Uterus (tissue), 4 donors: ENCODE results near the gene DDHD1. TPM values are rescaled to one million over a fixed set of nuclear protein-coding genes. Genes with fewer than 3 reads are reported as not detected.

Experiments used
- DNase-seq, 2 donors: peaks; one replicate each; pipeline ENCODE4 v3.0.0-alpha.2; 2019 to 2020
- H3K27ac ChIP-seq, 2 donors: fragments of 200-600 bp; sonication (generic); 1 replicate in 1 of 2; 2 replicates in 1 of 2; pipeline ENCODE4 v1.5.1; 2016 to 2018
- H3K27me3 ChIP-seq, 2 donors: fragments of 200-600 bp; sonication (generic); one replicate each; pipeline ENCODE4 v1.5.1; 2018 to 2019; ENCODE audit warnings: control low read depth in 1 of 2
- H3K36me3 ChIP-seq, 2 donors: fragments of 200-600 bp; sonication (generic); one replicate each; pipeline ENCODE4 v1.5.1; 2019; ENCODE audit warnings: control low read depth in 1 of 2
- H3K4me1 ChIP-seq, 2 donors: fragments of 200-600 bp; sonication (generic); one replicate each; pipeline ENCODE4 v1.5.1; 2018 to 2019; ENCODE audit warnings: control low read depth in 1 of 2
- H3K4me3 ChIP-seq, 2 donors: fragments of 200-600 bp; sonication (generic); 1 replicate in 1 of 2; 2 replicates in 1 of 2; pipeline ENCODE4 v1.5.1; 2018 to 2019; ENCODE audit warnings: mild to moderate bottlenecking in 1 of 2
- H3K9me3 ChIP-seq, 2 donors: fragments of 200-600 bp; sonication (generic); one replicate each; pipeline ENCODE4 v1.5.1; 2019; ENCODE audit warnings: control low read depth in 1 of 2
- CTCF ChIP-seq, 4 experiments: fragments of 200-600 bp in 2 of 4; fragments of 450-650 bp in 2 of 4; sonication (generic) in 2 of 4; IDR thresholded peaks; one replicate each; pipeline ENCODE4 v1.5.1; 2016 to 2019; ENCODE audit warnings: antibody characterized with exemption in 4 of 4, mild to moderate bottlenecking in 2 of 4, moderate library complexity in 1 of 4
- POLR2A ChIP-seq, 2 donors: fragments of 450-650 bp; IDR thresholded peaks; one replicate each; pipeline ENCODE4 v1.6.1; 2016; ENCODE audit warnings: antibody characterized with exemption in 2 of 2, mild to moderate bottlenecking in 1 of 2, moderate library complexity in 1 of 2
- intact Hi-C: fragments of 100-400 bp; cut with DNase I; formaldehyde crosslinking; loops from one replicate; pipeline ENCODE4 v1.15.1; 2023; ENCODE audit warnings: low total_unique reads
- total RNA-seq, 4 donors: library from RNA; depleted of rRNA in 3 of 4; stranded (reverse); fragments of >200 nt in 3 of 4; gene quantifications; one replicate each; pipeline versions ENCODE4 v1.1.0 to v1.2.4, GENCODE V29; 2014 to 2023
- donor health status: DM: yes; HTN: yes; CAD: no.

DDHD1 gene
- total RNA-seq, 4 donors from 2014 or later = 25.1 to 38.5 (median 30.7) TPM

DNA sequence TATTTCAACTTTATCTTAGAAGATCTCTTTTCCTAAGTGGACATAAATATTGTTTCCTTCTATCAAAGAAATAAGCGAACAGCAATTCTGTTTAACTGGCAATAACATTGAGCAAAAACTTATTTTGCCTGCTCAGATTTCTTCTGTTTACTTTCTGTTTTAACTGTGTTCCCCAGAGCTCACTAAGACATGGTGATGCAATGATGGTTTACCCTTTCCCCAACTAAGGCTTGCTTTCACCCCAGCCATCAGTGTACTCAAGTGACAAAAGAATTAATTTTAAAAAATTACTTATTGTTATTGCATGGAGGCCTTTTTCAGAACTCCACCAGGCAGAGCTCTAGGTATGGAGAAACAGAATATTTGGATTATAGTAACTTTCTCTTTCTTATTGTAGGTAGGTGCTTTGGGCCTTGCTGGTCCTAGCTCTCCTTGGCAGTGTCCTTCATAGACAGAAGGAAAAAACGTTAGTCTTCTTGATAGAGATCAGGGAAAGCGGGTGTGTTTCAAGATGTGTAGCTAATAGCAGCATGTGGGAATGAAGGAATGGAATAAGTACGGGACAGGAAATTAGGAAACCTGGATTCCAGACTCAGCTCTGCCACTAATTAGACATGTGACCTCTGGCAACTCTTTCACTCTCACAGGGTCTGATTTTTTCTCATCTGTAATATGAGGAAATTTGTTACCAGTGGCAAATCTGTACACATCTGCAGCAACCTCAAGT, 14.6 kb upstream of the DDHD1 start:
- DNase-seq = no peak
- H3K4me1 ChIP-seq = no peaks in the 10 kb centered on the region
- H3K27ac ChIP-seq = peak overlapping the region in 1 of 2 donors; percentile 36
- intact Hi-C loops = no loop called here
- no peaks in the 10 kb centered on the region for H3K36me3 ChIP-seq
- TF ChIP-seq CTCF (IDR thresholded peaks at IDR 0.05) (no peak), POLR2A (IDR thresholded peaks at IDR 0.05) (no peak)
- H3K27me3 ChIP-seq = no peaks in the 10 kb centered on the region
- H3K9me3 ChIP-seq = no peaks in the 10 kb centered on the region
- no peak overlapping the region for H3K4me3 ChIP-seq

DNA sequence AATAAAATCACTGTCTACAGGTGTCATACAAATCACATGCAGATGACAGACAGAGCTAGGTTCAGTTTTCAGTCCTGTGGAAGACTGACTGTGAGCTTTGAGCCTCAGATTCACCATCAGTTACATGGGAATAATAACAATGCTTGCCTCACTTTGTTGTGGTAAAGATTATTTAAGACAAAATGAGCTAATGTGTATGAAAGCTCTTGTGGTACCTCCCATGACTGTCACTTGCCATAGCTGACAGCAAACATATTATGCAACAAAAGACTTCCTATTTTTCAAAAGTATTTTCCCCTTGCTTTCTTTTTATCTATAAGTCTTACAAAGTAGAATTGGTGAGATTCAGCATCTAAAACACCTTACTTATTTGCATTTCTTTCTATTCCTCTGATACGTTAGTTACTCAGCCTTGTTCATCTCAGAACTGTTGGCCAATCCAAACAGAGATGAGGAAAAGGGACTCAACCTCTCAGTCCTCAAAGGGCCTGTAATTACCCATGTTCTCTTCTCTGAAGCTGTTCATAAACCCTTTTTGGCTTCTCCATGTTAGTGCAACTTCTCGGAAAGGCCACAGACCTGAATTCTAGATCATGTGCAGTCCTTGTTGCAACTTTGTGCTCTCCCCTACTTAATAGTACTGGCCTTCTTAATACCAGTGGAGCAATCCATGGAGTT, 8.8 kb upstream of the DDHD1 start:
- Histone ChIP-seq H3K9me3 (no peaks in the 10 kb centered on the region), H3K4me1 (no peaks in the 10 kb centered on the region), H3K27ac (no peak overlapping the region), H3K27me3 (no peaks in the 10 kb centered on the region), H3K4me3 (no peak overlapping the region), H3K36me3 (no peaks in the 10 kb centered on the region)
- no peak for DNase-seq
- intact Hi-C loops = no loop called here
- TF ChIP-seq CTCF (IDR thresholded peaks at IDR 0.05) = no peak
- TF ChIP-seq POLR2A (IDR thresholded peaks at IDR 0.05) = no peak

DNA sequence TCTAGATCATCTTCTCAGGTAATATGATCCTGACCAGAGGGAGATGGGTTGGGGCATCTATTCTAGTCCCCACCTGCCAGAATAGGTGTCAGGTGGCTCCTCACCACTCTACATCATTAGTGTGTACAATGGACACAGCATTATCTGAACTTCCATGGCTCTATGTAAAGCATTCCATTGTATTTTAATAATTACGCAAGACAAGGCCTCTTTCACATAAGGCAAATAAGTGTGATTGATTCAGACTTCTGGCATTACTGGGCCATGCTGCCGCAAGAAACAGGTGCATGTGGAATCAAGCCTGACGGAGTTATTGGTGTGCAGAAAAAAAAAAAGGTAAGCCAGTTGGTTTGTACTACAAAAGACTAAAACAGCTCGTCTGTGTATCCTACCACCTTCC, 3.1 kb upstream of the DDHD1 start:
- TF ChIP-seq CTCF (IDR thresholded peaks at IDR 0.05) = no peak
- no peak overlapping the region for H3K4me3 ChIP-seq
- intact Hi-C loops = no loop called here
- no peaks in the 10 kb centered on the region for H3K4me1 ChIP-seq
- no peaks in the 10 kb centered on the region for H3K9me3 ChIP-seq
- H3K27me3 ChIP-seq = no peaks in the 10 kb centered on the region
- DNase-seq = no peak
- no peak overlapping the region for H3K27ac ChIP-seq
- H3K36me3 ChIP-seq = no peaks in the 10 kb centered on the region

DNA sequence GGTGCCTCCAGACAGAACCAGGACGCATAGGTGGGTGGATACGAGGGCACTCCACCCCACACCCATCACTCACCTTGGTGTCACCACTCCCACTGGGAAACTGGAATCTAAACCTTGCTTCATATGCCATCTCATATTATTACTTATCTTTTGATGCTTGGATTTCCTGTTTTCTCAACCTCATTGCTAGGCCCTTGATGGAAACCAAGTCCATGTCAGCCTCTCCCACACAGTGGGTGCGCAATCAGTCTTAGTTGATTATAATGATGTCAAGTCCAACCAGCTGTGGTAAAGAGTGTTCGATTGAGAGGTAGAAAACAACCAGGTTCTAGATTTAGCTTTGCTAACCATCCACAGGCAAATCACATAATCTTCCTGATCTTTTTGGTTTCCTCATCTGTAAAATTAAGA, 584 bp upstream of the DDHD1 start:
- Histone ChIP-seq H3K27ac (peak overlapping the region; percentile 86 to 88), H3K27me3 (no peaks in the 10 kb centered on the region), H3K36me3 (no peaks in the 10 kb centered on the region), H3K4me3 (peak overlapping the region; percentile 67 to 78), H3K4me1 (no peaks in the 10 kb centered on the region), H3K9me3 (no peaks in the 10 kb centered on the region)
- no peak for TF ChIP-seq CTCF (IDR thresholded peaks at IDR 0.05)
- no peak for TF ChIP-seq POLR2A (IDR thresholded peaks at IDR 0.05)
- intact Hi-C loops = no loop called here
- no peak for DNase-seq

- intact Hi-C loops = no loop called here
These were observed 788 bp downstream of the DDHD1 start for GRCh38 chr14:53152184-53152886.

More at GRCh38 chr14:53152184-53152886, 788 bp downstream of the DDHD1 start:
- Histone ChIP-seq H3K4me3 (peak overlapping the region; percentile 67 to 78), H3K9me3 (no peaks in the 10 kb centered on the region), H3K4me1 (no peaks in the 10 kb centered on the region), H3K36me3 (no peaks in the 10 kb centered on the region), H3K27ac (peak overlapping the region; percentile 86 to 88), H3K27me3 (no peaks in the 10 kb centered on the region)
- peak; percentile 35 to 39 for DNase-seq
- TF ChIP-seq CTCF (IDR thresholded peaks at IDR 0.05) (no peak), POLR2A (IDR thresholded peaks at IDR 0.05) (no peak)
